ENCODE measurements around the gene LENG9.

Gene LENG9

DNA sequence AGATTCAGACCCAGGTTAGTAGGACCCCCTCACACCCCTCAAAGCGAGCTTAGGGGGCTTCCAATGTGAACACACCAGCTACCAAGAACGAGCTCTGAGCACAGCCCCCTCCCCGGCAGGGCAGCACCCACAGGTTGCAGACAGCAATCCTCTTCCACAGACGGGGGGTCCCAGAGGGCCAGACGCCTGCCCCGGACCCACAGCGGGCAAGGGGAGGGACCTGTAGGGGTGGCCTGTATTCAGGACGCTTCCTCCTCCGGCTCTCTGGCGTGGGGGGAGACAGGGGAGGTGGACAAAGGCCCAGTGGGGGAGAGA is 43.6 kb downstream of the LENG9 start:
- DNase-seq = no peak

DNA sequence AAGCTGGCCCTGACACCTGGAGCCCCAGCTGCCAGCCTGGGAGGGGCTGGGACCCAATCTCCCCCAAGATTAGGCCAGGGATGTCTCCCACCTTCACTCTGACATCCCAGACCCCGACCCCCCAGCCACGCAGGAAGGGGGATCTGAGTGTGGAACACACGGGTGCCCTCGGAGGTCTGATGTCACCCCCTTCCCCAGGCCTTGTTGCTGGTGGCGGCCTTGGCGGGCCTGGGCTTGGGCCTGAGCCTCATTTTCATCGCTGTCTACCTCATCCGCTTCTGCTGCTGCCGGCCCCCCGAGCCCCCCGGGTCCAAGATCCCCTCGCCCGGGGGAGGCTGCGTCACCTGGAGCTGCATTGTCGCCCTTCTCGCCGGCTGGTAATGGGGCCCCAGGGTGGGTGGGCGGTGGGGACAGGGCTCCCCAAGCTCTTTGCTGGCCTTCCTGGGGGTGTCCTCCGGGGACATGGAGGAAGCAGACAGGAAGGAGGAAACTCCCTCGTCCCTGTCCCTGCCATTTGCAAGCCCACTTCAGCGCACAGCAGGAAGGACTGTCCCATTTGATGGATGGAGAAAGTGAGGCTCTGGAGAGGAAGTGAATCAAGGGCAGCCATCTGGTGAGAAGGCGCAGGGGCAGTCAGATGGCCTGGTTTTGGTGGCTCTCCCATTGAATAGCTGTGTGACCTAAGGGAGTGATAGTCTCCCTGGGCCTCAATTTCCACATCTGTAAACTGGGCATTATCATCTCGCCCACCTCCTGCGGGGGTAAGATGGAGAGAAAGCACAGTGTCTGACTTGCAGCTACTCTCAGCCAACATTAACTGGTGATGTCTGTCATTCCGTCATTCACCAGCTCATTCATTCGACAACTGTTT is 44.4 kb downstream of the LENG9 start:
- no peak for DNase-seq

DNA sequence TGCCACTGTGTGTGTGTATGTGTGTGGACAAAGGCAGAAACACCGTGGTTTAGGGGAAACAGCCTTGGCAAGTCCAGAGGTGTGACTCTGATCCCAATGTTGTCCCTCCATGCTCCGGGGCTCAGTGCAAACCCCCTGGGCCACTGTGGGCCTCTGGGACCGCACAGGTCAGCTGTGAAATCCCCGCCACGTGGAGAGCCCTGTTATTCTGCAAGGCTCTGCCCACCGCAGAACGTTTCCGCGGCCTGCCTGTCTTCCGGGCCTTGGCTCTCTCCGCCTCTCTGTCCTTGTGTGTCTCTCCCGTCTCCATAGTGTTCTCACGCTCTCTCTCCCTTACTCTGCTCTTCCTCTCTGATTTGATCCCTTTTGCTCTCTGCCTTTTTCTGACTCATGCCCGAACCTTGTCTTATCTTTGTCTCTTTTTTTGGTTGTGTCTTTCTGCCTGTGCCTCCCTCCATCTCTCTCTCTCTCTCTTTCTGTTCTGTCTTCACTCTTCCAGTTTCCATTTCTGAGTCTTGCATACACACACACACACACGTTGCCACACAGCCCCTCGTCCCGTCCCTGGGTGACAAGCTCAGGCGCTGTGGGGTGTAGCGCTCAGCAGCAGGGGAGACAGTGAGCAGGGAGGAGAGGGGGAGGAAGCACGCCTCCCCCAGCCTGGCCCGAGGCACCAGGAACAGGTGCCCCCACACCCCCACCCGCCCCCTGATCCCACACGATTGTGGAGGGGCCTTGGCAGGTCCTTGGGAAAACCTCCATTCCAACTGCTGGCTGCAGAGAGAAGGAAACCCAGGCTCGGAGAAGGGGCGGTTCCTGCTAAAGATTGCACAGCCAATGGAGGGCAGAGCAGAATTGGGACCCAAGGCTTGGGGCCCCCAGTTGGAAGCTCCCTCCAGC is 45.3 kb downstream of the LENG9 start:
- DNase-seq = peak in 1 of 2 donors; percentile 26

DNA sequence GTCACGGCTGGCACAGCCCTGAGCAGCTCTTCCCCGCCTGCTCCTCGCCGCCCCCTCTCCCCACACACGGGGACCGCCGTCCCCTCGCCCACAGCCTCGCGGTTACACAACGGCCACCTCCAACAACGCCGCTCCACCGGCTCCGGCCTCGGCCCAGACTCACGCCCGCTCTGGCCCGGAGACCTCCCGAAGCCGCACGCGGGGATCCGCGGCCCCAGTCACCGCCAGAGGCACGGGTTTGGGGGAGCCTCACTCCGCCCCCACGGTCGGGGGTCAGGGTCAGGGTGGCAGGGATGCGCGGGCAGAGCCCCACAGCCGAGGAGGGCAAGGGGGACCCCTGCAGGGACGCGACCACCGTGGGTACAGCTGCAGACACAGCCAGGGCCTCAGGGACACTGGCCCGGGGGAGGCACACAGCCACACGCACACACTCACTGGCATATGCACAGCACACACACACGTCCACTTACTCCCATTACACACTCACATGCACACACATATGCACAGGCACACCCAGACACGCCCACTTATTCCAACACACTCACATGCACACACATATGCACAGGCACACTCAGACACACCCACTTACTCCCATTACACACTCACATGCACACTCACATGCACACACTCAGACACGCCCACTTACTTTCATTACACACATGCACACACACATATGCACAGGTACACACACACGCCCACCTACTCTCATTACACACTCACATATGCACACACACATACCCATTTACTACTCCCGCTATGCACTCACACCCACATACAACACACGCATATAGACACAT is 46.7 kb downstream of the LENG9 start:
- no peak for DNase-seq

DNA sequence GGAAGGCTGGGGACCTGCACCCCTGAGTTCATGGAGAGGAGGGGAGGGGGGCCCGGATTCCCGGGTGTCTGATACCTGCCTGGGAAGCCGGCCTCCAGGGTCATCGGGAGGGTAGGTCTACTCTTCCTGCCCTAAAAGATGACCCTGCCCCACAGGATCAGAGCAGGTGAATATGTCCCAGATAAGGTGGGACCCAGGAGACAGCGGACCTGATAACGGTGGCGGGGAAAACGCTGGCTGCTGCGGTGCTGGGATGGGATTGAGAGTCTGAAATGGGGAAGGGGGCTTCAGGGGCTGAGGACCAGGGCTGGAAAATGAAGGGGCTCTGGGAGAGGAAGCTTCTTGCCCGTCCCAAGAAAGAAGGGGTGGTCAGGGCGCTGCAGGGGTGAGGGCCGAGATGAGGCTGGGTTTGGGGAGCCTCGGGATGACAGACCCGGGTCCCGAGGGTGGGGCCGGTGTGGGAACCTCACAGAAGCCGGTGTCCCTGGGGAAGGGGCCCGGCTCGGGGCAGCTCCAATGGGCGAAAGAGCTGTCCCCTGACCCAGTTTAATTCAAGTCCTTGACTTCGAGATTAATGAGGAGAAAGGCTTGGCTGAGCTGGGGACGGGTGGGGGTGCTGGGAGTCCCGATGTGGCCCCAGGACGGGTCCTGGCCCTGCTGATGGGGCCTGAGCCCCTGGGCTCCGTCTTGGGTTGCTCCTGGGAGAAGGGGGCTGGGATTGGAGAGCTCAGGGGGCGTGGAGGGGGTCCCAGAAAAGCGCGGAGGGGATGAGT is 47.5 kb downstream of the LENG9 start:
- no peak for DNase-seq

DNA sequence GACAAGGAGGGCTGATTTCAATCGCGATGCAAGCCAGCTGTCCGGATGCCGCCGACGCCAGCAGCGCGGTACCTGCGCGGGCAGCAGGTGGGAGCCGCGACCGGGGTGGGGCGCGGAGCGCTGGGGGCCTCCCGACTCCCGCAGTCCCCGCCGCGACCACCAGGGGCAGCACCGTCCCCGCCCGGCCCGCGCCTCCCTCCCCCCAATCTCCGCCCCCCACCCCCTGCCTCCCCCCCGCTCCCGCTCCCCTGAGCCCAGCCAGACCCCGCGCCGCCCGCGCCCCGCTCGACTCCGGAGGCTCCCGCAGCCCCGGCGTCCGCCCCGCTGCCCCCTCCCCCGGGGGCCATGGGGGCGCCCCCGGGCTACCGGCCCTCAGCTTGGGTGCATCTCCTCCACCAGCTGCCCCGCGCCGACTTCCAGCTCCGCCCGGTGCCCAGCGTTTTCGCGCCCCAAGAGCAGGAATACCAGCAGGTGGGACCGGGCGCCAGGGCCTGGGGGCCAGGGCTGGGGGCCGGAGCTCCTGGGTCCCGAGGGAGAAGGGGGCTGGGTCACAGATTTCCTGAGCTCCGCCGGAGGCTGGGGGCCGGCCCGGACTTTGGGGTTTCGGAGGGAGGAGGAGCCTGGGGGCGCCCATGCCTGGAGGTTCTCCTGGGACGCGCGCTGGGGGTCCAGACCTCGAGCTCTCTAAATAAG is 48.2 kb downstream of the LENG9 start, which contains the start of gene TTYH1:
Gene TTYH1, plus strand, starts transcription at position 257 of the 693 bp plus-strand sequence. Its CDS starts 89 bp downstream, at position 346.
- DNase-seq = peak in 1 of 2 donors; percentile 36

DNA sequence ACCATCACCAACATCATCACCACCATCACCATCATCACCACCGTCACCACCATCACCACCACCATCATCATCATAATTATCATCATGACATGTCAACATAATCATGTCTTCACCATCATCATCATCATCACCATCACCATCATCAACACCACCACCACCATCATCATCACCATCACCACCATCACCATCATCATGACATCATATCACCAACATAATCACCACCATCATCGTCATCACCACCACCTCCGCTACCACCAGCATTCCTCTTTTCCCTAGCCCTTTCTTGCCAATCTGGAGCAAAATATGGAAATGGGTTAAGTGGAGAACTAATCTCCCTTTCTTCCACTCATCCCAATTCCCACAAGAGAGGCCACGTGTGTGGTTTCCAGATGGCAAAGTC is 49.4 kb downstream of the LENG9 start:
- DNase-seq = no peak

DNA sequence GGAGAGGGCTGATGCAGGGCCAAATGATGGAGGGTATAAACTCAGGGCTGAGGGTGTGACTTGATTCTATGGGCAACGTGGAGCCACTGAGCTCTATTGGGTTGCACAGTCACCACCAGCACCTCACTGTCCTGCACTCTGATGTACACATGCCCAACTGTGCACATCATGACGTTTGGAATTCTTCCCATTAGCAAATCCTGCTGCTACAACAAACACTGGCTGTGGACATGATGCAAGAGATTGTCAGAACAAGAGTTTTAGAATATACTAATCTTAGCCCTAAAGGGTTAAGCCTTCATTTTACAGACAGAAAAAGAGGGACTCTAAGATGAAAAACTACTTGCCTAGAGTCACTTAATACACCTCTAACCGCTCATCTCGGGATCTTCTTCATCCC is 50.7 kb downstream of the LENG9 start:
- no peak for DNase-seq

All from CD4-positive, alpha-beta T cell treated with Interferon alpha-2 for 1 hour (primary cell).